ENCODE data around the gene ENTPD6. TPM values are rescaled to one million over a fixed set of nuclear protein-coding genes. Genes with fewer than 3 reads are reported as not detected.

ENTPD6 gene
- polyA plus RNA-seq, 1 experiment: 70.8 TPM

DNA sequence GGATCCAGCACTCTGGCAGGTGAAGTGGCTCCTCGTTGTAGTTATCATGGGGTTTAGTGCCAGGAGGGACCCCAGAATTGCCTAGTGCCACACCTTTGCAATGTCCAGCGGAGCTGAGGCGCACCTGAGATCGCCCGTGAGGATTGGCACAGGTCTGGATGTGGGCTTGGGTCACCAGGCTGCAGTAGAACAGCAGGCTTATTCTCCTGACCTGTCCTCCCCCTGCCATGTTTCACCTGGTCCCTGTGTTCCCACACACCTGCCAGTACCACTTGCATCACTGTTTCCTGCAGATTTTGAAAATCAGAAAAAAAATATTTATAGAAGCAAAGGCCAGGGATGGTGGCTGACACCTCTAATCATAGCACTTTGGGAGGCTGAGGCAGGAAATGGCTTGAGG is 16.7 kb downstream of the ENTPD6 start:
- Histone ChIP-seq H3K36me3 (ENCODE audit: control insufficient read depth, insufficient read depth, low read length) (peaks cover 22% of the 10 kb centered on the region), H3K27me3 (ENCODE audit: control insufficient read depth, insufficient read depth, low read length) (no peaks in the 10 kb centered on the region), H3K4me3 (ENCODE audit: low read depth, low read length) (no peak overlapping the region)
- CTCF ChIA-PET: no interaction called here
- TF ChIP-seq, protein P1, sequence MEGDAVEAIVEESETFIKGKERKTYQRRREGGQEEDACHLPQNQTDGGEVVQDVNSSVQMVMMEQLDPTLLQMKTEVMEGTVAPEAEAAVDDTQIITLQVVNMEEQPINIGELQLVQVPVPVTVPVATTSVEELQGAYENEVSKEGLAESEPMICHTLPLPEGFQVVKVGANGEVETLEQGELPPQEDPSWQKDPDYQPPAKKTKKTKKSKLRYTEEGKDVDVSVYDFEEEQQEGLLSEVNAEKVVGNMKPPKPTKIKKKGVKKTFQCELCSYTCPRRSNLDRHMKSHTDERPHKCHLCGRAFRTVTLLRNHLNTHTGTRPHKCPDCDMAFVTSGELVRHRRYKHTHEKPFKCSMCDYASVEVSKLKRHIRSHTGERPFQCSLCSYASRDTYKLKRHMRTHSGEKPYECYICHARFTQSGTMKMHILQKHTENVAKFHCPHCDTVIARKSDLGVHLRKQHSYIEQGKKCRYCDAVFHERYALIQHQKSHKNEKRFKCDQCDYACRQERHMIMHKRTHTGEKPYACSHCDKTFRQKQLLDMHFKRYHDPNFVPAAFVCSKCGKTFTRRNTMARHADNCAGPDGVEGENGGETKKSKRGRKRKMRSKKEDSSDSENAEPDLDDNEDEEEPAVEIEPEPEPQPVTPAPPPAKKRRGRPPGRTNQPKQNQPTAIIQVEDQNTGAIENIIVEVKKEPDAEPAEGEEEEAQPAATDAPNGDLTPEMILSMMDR (IDR thresholded peaks at IDR 0.05; ENCODE audit: insufficient read depth, low read depth, low read length): no peak
- DNase-seq (ENCODE audit: low read depth): no peak
- POLR2A ChIA-PET: no interaction called here

DNA sequence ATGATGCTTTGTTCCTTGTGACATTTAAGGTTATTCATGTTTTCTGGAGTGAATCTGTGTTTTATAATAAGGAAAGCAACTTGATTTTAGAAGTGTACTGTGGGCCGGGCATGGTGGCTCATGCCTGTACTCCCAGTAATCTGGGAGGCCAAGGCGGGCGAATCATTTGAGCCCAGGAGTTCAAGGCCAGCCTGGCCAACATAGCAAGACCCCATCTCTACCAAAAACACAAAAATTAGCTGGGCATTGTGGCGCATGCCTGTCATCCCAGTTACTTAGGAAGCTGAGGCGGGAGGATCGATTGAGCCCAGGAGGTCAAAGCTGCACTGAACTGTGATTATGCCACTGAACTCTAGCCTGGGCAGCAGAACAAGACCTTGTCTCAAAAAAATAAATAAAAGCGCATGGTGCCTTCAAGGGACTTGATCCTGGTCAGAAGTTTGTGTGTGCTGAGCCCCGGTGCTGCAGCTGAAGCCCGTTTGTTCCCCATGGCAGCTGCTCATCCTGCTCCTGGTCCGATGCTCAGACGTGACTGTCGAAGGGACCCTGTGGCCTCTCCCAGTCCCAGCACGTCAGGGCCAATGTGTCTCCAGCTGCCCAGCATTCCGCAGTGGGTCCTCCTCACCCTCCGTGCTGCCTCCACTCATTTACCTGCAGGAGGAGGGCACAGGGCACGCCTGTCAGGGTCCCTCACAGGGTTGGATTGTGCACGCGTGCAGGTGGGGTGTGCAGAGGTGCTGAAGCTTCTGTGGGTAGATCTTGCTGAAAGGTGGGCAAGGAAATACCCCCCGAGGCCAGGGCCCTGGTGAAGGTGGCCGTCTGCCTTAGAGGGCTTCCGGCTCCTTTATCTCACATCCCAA is 18.3 kb downstream of the ENTPD6 start:
- TF ChIP-seq, protein P1 (IDR thresholded peaks at IDR 0.05; ENCODE audit: insufficient read depth, low read depth, low read length): no peak
- Histone ChIP-seq H3K4me3 (ENCODE audit: low read depth, low read length) (no peak overlapping the region), H3K36me3 (ENCODE audit: control insufficient read depth, insufficient read depth, low read length) (peaks cover 27% of the 10 kb centered on the region), H3K27me3 (ENCODE audit: control insufficient read depth, insufficient read depth, low read length) (no peaks in the 10 kb centered on the region)
- DNase-seq (ENCODE audit: low read depth): no peak
- CTCF ChIA-PET: interaction anchor here (0.8 kb wide), 1 partner anchor 11 kb away, joined by 3 read pairs; no protein-coding TSS in a partner anchor
- POLR2A ChIA-PET: no interaction called here

DNA sequence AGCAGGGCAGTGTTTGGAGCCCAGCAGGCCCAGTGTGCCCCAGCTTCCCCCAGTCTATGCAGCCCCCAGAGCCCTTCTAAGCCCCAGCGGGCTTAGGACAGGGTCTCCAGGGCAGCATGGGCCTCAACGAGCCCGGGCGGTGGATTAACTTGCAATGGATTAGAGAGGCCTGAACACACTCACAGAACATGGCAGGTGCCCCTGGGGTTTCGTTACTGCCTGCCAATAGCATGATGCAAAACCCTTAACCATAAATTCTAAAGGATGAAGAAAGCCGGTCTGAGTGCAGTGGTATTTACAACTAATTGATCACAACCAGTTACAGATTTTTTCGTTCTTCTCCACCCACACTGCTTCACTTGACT is 18.9 kb downstream of the ENTPD6 start:
- DNase-seq (ENCODE audit: low read depth): no peak
- Histone ChIP-seq H3K4me3 (ENCODE audit: low read depth, low read length) (no peak overlapping the region), H3K36me3 (ENCODE audit: control insufficient read depth, insufficient read depth, low read length) (peaks cover 27% of the 10 kb centered on the region), H3K27me3 (ENCODE audit: control insufficient read depth, insufficient read depth, low read length) (no peaks in the 10 kb centered on the region)
- TF ChIP-seq, protein P1 (IDR thresholded peaks at IDR 0.05; ENCODE audit: insufficient read depth, low read depth, low read length): no peak
- ChIA-PET POLR2A (no interaction called here), CTCF (no interaction called here)

DNA sequence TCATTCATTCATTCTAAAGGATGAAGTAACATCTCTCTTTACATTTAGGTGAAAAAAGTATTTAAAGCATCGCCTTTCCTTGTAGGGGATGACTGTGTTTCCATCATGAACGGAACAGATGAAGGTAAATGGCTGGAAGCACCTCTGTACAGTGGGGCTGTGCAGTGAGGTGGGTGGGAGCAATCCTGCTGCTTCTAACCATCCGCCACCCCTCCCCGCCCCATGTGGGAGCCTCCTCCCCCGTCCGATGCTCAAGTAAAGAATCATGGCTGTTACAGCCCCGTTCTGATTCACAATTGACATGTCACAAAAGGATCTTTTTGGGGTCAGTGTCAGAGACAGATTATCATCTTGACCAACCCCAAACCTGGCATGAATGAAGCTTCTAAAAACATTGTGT is 19.3 kb downstream of the ENTPD6 start:
- peaks cover 27% of the 10 kb centered on the region for H3K36me3 ChIP-seq (ENCODE audit: control insufficient read depth, insufficient read depth, low read length)
- H3K27me3 ChIP-seq (ENCODE audit: control insufficient read depth, insufficient read depth, low read length): no peaks in the 10 kb centered on the region
- no peak for DNase-seq (ENCODE audit: low read depth)
- POLR2A ChIA-PET: no interaction called here
- CTCF ChIA-PET: no interaction called here
- TF ChIP-seq, protein P1 (IDR thresholded peaks at IDR 0.05; ENCODE audit: insufficient read depth, low read depth, low read length): no peak
- no peak overlapping the region for H3K4me3 ChIP-seq (ENCODE audit: low read depth, low read length)

DNA sequence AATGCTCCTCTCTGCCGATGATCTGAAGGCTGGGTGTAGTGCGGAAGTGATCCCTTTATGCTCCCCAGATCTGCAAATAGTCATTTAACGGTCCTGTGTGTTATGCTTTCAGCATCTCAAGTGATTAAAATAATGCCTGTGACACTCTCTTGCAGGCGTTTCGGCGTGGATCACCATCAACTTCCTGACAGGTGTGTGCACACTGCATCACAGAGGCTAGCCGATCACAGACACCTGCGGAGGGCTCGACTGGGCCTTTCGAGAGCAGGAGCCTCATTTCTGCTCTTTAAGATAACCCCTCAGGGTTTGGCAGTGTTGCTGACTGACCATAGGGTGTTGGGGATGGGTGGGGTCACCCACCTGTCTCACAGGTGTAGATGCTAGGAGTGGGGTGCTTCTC is 20.0 kb downstream of the ENTPD6 start:
- DNase-seq (ENCODE audit: low read depth): no peak
- H3K36me3 ChIP-seq (ENCODE audit: control insufficient read depth, insufficient read depth, low read length): peaks cover 29% of the 10 kb centered on the region
- POLR2A ChIA-PET: no interaction called here
- H3K27me3 ChIP-seq (ENCODE audit: control insufficient read depth, insufficient read depth, low read length): no peaks in the 10 kb centered on the region
- TF ChIP-seq, protein P1 (IDR thresholded peaks at IDR 0.05; ENCODE audit: insufficient read depth, low read depth, low read length): no peak
- CTCF ChIA-PET: no interaction called here
- no peak overlapping the region for H3K4me3 ChIP-seq (ENCODE audit: low read depth, low read length)
